ENCODE data around the gene SYNJ1. TPM values are rescaled to one million over a fixed set of nuclear protein-coding genes. Genes with fewer than 3 reads are reported as not detected.
"Not testable (repeated sequence)": the region's sequence is repeated elsewhere in the genome, so short reads cannot be mapped to it uniquely, and the experiment has no call there.

Gene SYNJ1
- total RNA-seq, 1 donor from 2014 or later: 22.1 TPM

GRCh38 chr21:32687643-32688345 is 40.0 kb downstream of the SYNJ1 start:
- ATAC-seq: no peak
- H3K4me3 ChIP-seq: no peak overlapping the region
- no peak for DNase-seq
- H3K27me3 ChIP-seq: no peaks in the 10 kb centered on the region
- TF ChIP-seq, protein P1, sequence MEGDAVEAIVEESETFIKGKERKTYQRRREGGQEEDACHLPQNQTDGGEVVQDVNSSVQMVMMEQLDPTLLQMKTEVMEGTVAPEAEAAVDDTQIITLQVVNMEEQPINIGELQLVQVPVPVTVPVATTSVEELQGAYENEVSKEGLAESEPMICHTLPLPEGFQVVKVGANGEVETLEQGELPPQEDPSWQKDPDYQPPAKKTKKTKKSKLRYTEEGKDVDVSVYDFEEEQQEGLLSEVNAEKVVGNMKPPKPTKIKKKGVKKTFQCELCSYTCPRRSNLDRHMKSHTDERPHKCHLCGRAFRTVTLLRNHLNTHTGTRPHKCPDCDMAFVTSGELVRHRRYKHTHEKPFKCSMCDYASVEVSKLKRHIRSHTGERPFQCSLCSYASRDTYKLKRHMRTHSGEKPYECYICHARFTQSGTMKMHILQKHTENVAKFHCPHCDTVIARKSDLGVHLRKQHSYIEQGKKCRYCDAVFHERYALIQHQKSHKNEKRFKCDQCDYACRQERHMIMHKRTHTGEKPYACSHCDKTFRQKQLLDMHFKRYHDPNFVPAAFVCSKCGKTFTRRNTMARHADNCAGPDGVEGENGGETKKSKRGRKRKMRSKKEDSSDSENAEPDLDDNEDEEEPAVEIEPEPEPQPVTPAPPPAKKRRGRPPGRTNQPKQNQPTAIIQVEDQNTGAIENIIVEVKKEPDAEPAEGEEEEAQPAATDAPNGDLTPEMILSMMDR (IDR thresholded peaks at IDR 0.05): no peak
- no peak overlapping the region for H3K27ac ChIP-seq
- H3K4me1 ChIP-seq: no peaks in the 10 kb centered on the region
- no peaks in the 10 kb centered on the region for H3K9me3 ChIP-seq
- intact Hi-C loops (cut with DNase I): no loop called here
- H3K36me3 ChIP-seq: peaks cover 46% of the 10 kb centered on the region

GRCh38 chr21:32682696-32683474 is 44.9 kb downstream of the SYNJ1 start:
- H3K36me3 ChIP-seq: peaks cover 33% of the 10 kb centered on the region
- DNase-seq (no peak), ATAC-seq (no peak)
- no peaks in the 10 kb centered on the region for H3K9me3 ChIP-seq
- no peak overlapping the region for H3K4me3 ChIP-seq
- H3K4me1 ChIP-seq: no peaks in the 10 kb centered on the region
- H3K27me3 ChIP-seq: no peaks in the 10 kb centered on the region
- H3K27ac ChIP-seq: no peak overlapping the region
- TF ChIP-seq, protein P1 (IDR thresholded peaks at IDR 0.05): no peak
- intact Hi-C loops (cut with DNase I): no loop called here

- DNase-seq: no peak
- H3K4me3 ChIP-seq: no peak overlapping the region
- H3K27me3 ChIP-seq: no peaks in the 10 kb centered on the region
- TF ChIP-seq, protein P1 (IDR thresholded peaks at IDR 0.05): no peak
- no peaks in the 10 kb centered on the region for H3K4me1 ChIP-seq
- H3K36me3 ChIP-seq: peaks cover 29% of the 10 kb centered on the region
- H3K27ac ChIP-seq: no peak overlapping the region
- ATAC-seq: no peak
- intact Hi-C loops (cut with DNase I): no loop called here
- no peaks in the 10 kb centered on the region for H3K9me3 ChIP-seq
Measured at GRCh38 chr21:32674731-32675130, 53.1 kb downstream of the SYNJ1 start.

DNA sequence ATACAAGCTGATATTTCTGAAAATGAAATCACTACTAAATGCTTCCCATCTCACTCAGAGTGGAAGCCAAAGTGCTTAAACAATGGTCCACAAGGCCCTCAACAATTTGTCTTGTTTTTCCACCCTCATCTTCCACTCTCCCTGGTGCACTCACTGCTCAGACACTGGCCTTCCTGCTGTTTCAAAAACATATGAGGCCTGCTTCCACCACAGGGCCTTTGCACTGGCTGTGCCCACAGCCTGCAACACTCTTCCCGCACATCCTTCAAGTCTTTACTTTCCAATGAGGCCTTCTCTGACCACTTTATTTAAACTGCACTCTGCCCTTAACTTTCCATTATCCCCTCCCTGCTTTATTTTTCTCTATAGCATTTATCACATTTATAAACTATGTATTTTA is 53.8 kb downstream of the SYNJ1 start:
- intact Hi-C loops (cut with DNase I): no loop called here

DNA sequence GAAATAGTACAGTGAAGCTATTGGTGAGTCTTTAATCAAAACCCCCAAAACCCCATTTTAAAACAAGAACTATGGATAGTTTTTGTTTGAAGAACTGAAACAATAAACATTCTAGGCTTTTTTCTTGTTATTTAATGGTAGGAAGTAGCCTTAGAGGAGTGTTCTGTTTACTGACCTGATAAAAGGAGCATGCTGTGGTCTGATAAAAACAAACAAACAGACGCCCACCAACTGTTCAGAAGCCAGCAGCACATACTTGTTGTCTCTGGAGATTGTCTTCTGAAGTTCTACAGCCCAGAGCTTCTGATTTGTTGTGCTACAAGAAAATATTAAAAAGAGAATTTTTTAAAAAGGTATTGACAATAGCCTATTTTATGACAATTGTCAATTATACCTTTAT is 61.6 kb downstream of the SYNJ1 start:
- DNase-seq (no peak), ATAC-seq (no peak)
- no peaks in the 10 kb centered on the region for H3K4me1 ChIP-seq
- no peak overlapping the region for H3K27ac ChIP-seq
- TF ChIP-seq, protein P1 (IDR thresholded peaks at IDR 0.05): no peak
- no peaks in the 10 kb centered on the region for H3K27me3 ChIP-seq
- peaks cover 9% of the 10 kb centered on the region for H3K9me3 ChIP-seq
- peaks cover 73% of the 10 kb centered on the region for H3K36me3 ChIP-seq
- no peak overlapping the region for H3K4me3 ChIP-seq
- intact Hi-C loops (cut with DNase I): no loop called here

More for the DNA sequence above, 53.8 kb downstream of the SYNJ1 start:
- DNase-seq (no peak), ATAC-seq (no peak)
- no peak overlapping the region for H3K27ac ChIP-seq
- H3K4me3 ChIP-seq: no peak overlapping the region
- H3K4me1 ChIP-seq: no peaks in the 10 kb centered on the region
- TF ChIP-seq, protein P1 (IDR thresholded peaks at IDR 0.05): no peak
- no peaks in the 10 kb centered on the region for H3K27me3 ChIP-seq
- peaks cover 35% of the 10 kb centered on the region for H3K36me3 ChIP-seq
- H3K9me3 ChIP-seq: no peaks in the 10 kb centered on the region

DNA sequence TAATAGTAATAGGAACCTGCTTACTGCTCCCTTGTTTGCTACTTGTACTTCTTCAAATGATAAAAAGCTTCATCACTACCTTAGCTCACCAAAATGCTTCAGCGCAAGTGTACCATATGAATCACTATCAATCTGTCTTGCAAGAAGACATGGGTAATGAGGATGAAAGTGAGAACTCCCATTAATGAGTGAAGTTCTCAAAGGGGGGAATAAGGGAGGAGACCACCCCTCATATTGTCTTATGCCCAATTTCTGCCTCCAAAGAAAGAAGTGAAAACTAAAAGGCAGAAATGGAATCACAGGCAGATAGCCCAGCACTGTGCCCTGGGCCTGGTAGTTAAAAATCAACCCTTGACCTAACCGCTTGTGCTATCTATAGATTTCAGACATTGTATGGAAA is 63.7 kb downstream of the SYNJ1 start:
- intact Hi-C loops (cut with DNase I); H3K4me1 ChIP-seq; H3K27me3 ChIP-seq; DNase-seq; H3K27ac ChIP-seq; H3K9me3 ChIP-seq; ATAC-seq; H3K4me3 ChIP-seq: not testable (repeated sequence)
- peaks cover 62% of the 10 kb centered on the region for H3K36me3 ChIP-seq

GRCh38 chr21:32661981-32662380 is 65.8 kb downstream of the SYNJ1 start:
- H3K27ac ChIP-seq; intact Hi-C loops (cut with DNase I): not testable (repeated sequence)

GRCh38 chr21:32661026-32661782 is 66.6 kb downstream of the SYNJ1 start:
- DNase-seq; intact Hi-C loops (cut with DNase I); H3K4me1 ChIP-seq; H3K4me3 ChIP-seq; H3K9me3 ChIP-seq; H3K27me3 ChIP-seq: not testable (repeated sequence)
- ATAC-seq: peak; percentile 49
- Histone ChIP-seq H3K27ac (peak overlapping the region; percentile 44), H3K36me3 (peaks cover 52% of the 10 kb centered on the region)

More at GRCh38 chr21:32661981-32662380, 65.8 kb downstream of the SYNJ1 start:
- not testable (repeated sequence) for H3K9me3 ChIP-seq, H3K4me1 ChIP-seq, H3K27me3 ChIP-seq, H3K4me3 ChIP-seq, DNase-seq, ATAC-seq
- peaks cover 50% of the 10 kb centered on the region for H3K36me3 ChIP-seq
